GM12872 (cell line): ENCODE data around the gene FAM171A1.

Experiments used
- CTCF ChIP-seq: IDR thresholded peaks from 3 replicates; pipeline ENCODE4 v1.5.1; 2011; ENCODE audit warnings: low read depth, mild to moderate bottlenecking, low read length, moderate library complexity; ENCODE audit not compliant: insufficient read depth

FAM171A1 gene

GRCh38 chr10:15381420-15381819 is 10.3 kb upstream of the FAM171A1 start:
- no peak for TF ChIP-seq CTCF

GRCh38 chr10:15379078-15379477 is 8.0 kb upstream of the FAM171A1 start:
- TF ChIP-seq CTCF, result no peak

DNA sequence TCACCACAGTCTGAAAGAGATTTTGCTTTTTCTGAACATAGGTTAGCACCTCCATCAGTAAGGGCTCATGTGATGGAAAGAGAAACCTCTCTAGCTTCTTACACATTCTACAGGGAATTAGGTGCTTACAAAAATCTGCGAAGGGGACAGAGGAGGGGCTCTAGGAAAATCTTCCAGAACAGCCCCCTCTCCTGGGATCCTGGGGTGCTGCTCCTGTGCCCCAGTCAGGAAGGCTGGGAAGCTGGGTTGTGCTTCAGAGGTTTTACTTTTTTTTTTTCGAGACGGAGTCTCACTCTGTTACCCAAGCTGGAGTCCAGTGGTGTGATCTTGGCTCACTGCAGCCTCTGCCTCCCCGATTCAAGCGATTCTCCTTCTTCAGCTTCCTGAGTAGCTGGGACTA is 7.5 kb upstream of the FAM171A1 start:
- no peak for TF ChIP-seq CTCF

GRCh38 chr10:15374566-15374965 is 3.5 kb upstream of the FAM171A1 start:
- TF ChIP-seq CTCF, result no peak

GRCh38 chr10:15374156-15374555 is 3.1 kb upstream of the FAM171A1 start:
- no peak for TF ChIP-seq CTCF

GRCh38 chr10:15373199-15373598 is 2.1 kb upstream of the FAM171A1 start:
- TF ChIP-seq CTCF, result no peak

DNA sequence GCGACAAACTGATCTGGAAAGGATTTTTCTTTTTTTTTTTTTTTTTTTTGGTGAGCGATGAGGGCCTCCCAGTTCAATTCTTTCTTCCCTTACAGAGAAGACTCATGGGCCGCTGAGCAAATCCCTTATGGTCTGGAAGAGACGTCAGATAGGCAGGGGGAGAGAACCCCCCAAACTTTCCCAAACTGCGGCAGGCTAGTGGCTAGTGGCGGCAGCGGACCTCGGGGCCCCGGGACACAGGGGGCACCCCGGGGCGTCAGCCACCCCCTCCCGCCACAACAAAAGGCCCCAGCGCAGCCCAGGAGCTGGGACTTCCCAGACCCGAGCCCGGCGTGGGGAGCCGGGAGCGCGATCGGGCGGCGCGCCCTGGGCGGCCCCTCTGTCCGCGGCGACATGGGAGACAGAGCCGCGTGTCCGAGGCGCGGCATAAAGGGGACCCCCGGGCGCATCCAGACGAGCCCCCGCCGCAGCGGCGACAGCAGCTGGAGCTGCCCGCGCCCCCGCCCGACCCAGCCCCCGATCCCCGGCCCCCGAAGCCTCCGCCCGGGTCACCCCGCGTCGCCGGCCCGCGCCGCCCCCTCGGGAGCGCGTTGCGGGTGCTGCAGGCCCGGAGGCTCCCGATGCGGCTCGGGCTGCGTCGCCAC is 755 bp downstream of the FAM171A1 start:
- TF ChIP-seq CTCF, result no peak
